CD14-positive monocyte (primary cell): ENCODE results near the gene TNFSF10. TPM values are rescaled to one million over a fixed set of nuclear protein-coding genes. Genes with fewer than 3 reads are reported as not detected.

Source experiments
- DNase-seq, 3 donors: peaks; one replicate each; pipeline ENCODE4 v3.0.0-alpha.2; 2011 to 2022
- H2AFZ ChIP-seq: 2 replicates; pipeline ENCODE4 v1.6.0; 2012; ENCODE audit warnings: mild to moderate bottlenecking, low read depth, low read length, inconsistent platforms; ENCODE audit not compliant: insufficient read depth, poor library complexity, severe bottlenecking
- H3K27ac ChIP-seq, 2 donors: 1 replicate in 1 of 2; 2 replicates in 1 of 2; pipeline ENCODE4 v1.5.1; 2012 to 2013; ENCODE audit warnings: low read length in 2 of 2, control low read depth in 1 of 2, inconsistent platforms in 1 of 2, low read depth in 1 of 2, mild to moderate bottlenecking in 1 of 2
- H3K27me3 ChIP-seq, 2 donors: one replicate each; pipeline versions ENCODE4 v1.6.0 to v1.6.1; 2011 to 2013; ENCODE audit warnings: low read length in 2 of 2; ENCODE audit not compliant: control insufficient read depth in 2 of 2, insufficient read depth in 2 of 2
- H3K36me3 ChIP-seq, 2 donors: replicated peaks in 1 of 2; 1 replicate in 1 of 2; 2 replicates in 1 of 2; pipeline versions ENCODE4 v1.5.1 to v1.6.1; 2012 to 2013; ENCODE audit warnings: low read length in 2 of 2, control low read depth in 1 of 2, inconsistent platforms in 1 of 2, mild to moderate bottlenecking in 1 of 2; ENCODE audit not compliant: insufficient read depth in 2 of 2, control insufficient read depth in 1 of 2
- H3K4me1 ChIP-seq, 2 donors: 1 replicate in 1 of 2; 2 replicates in 1 of 2; pipeline versions ENCODE4 v1.5.1 to v1.6.1; 2012 to 2013; ENCODE audit warnings: low read length in 2 of 2, control low read depth in 1 of 2, inconsistent platforms in 1 of 2, mild to moderate bottlenecking in 1 of 2, moderate library complexity in 1 of 2; ENCODE audit not compliant: insufficient read depth in 2 of 2, control insufficient read depth in 1 of 2
- H3K4me2 ChIP-seq: replicated peaks from 2 replicates; pipeline ENCODE3; 2012; ENCODE audit warnings: low read length, moderate library complexity, mild to moderate bottlenecking; ENCODE audit not compliant: poor library complexity, severe bottlenecking; ENCODE audit errors: extremely low read depth
- H3K4me3 ChIP-seq, 3 experiments: fragments of 200-600 bp in 1 of 3; sonication (generic) in 1 of 3; replicated peaks in 1 of 3; 1 replicate in 2 of 3; 2 replicates in 1 of 3; pipeline ENCODE4 v1.5.1; 2011 to 2013; ENCODE audit warnings: low read length in 3 of 3, mild to moderate bottlenecking in 3 of 3, control low read depth in 2 of 3, low read depth in 2 of 3, inconsistent platforms in 1 of 3, moderate library complexity in 1 of 3
- H3K79me2 ChIP-seq: 2 replicates; pipeline ENCODE4 v1.6.0; 2012; ENCODE audit warnings: mild to moderate bottlenecking, control low read depth, inconsistent platforms, low read length, moderate library complexity; ENCODE audit not compliant: insufficient read depth
- H3K9ac ChIP-seq: 2 replicates; pipeline ENCODE4 v1.6.0; 2017; ENCODE audit warnings: low read length, mild to moderate bottlenecking; ENCODE audit not compliant: insufficient read depth, poor library complexity, severe bottlenecking
- H3K9me3 ChIP-seq, 2 donors: replicated peaks in 1 of 2; 1 replicate in 1 of 2; 2 replicates in 1 of 2; pipeline versions ENCODE4 v1.5.1 to v1.6.1; 2012 to 2013; ENCODE audit warnings: low read length in 2 of 2, control low read depth in 1 of 2; ENCODE audit not compliant: control insufficient read depth in 1 of 2, insufficient read depth in 1 of 2
- H4K20me1 ChIP-seq: 2 replicates; pipeline ENCODE4 v1.6.0; 2012; ENCODE audit warnings: mild to moderate bottlenecking, low read length, control low read depth, moderate library complexity; ENCODE audit not compliant: insufficient read depth
- H3K27ac Mint-ChIP-seq, 7 donors: one replicate each; pipeline ENCODE4 v1.8.0; 2020; ENCODE audit warnings: mild to moderate bottlenecking in 7 of 7, mixed read lengths in 7 of 7, moderate library complexity in 6 of 7, inconsistent platforms in 2 of 7
- H3K27me3 Mint-ChIP-seq, 3 donors: one replicate each; pipeline ENCODE4 v1.8.0; 2021 to 2022; ENCODE audit warnings: low read depth in 3 of 3, mild to moderate bottlenecking in 3 of 3, mixed read lengths in 3 of 3, moderate library complexity in 3 of 3, inconsistent platforms in 1 of 3
- H3K36me3 Mint-ChIP-seq, 2 donors: one replicate each; pipeline ENCODE4 v1.8.0; 2020; ENCODE audit warnings: mixed read lengths in 2 of 2, inconsistent platforms in 1 of 2, mild to moderate bottlenecking in 1 of 2
- H3K4me1 Mint-ChIP-seq: one replicate; pipeline ENCODE4 v1.8.0; 2020; ENCODE audit warnings: mild to moderate bottlenecking, mixed read lengths
- H3K4me3 Mint-ChIP-seq, 2 donors: one replicate each; pipeline ENCODE4 v1.8.0; 2020; ENCODE audit warnings: mild to moderate bottlenecking in 2 of 2, mixed read lengths in 2 of 2, moderate library complexity in 1 of 2
- H3K9me3 Mint-ChIP-seq, 7 donors: one replicate each; pipeline ENCODE4 v1.8.0; 2020 to 2022; ENCODE audit warnings: mixed read lengths in 7 of 7, mild to moderate bottlenecking in 6 of 7, moderate library complexity in 6 of 7, inconsistent platforms in 2 of 7
- WGBS: methylation state at CpG from one replicate; pipeline ENCODE4 v1.1.5; 2013; ENCODE audit warnings: missing lambda C conversion rate; ENCODE audit not compliant: insufficient coverage; 5-methylcytosine and 5-hydroxymethylcytosine counted together
- intact Hi-C, 2 donors: fragments of 100-400 bp; cut with micrococcal nuclease; formaldehyde crosslinking; loops; one replicate each; pipeline versions ENCODE4 v1.15.0 to v1.15.1; 2023
- polyA plus RNA-seq, 3 donors: library from polyadenylated mRNA; depleted of rRNA in 1 of 3; unstranded in 2 of 3; stranded (reverse) in 1 of 3; fragments of 300-500 nt in 2 of 3; fragments of >200 nt in 1 of 3; fragmentation: Illumina TruSeq in 2 of 3; gene quantifications; 1 replicate in 2 of 3; 2 replicates in 1 of 3; pipeline ENCODE4 v1.2.3, GENCODE V29; 2012 to 2021
- TF ChIP-seq, protein P1 (sequence below): fragments of 200-600 bp; IDR thresholded peaks from one replicate; pipeline ENCODE4 v1.8.0; 2022; ENCODE audit warnings: antibody characterized with exemption, mild to moderate bottlenecking

Gene TNFSF10
- polyA plus RNA-seq, 3 donors: 146 to 293 (median 264) TPM

DNA sequence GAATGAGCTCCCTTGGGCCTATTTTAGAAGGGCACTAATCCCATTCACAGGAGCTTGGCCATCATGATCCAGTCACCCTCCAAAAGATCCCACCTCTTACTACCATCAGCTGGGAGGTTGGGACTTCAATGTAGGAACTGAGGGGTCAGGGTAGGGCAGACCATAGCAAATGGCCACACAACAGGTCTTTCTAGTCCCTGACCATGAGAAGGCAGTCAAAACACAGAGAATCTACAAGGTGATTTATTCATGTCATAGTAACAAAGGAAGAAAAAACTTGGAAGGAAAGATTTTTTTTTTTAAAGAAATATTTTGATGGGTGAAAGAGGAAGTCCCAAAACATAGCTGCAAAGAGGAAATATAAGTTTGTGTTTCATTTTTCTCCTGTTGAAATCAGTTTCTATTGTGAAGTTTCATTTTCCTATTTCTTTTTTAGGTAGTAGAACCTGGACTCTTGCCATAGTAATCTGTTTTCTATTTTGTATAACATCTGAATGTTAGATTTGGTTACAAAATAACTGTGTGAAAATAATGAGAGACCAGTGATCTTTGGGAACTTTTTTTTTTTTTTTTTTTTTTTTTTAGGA is 23.5 kb upstream of the TNFSF10 start:
- Histone ChIP-seq H3K9me3 (no peaks in the 10 kb centered on the region), H3K79me2 (no peaks in the 10 kb centered on the region), H3K4me1 (peaks cover 31 to 47% of the 10 kb centered on the region in 2 donors), H3K9ac (no peak overlapping the region), H2AFZ (peak overlapping the region; percentile 37), H4K20me1 (no peaks in the 10 kb centered on the region), H3K4me3 (peak overlapping the region in 1 of 3 experiments; percentile 27), H3K27me3 (no peaks in the 10 kb centered on the region), H3K36me3 (no peaks in the 10 kb centered on the region), H3K4me2 (peak overlapping the region; percentile 29), H3K27ac (peak overlapping the region; percentile 73 to 79)
- Mint-ChIP-seq H3K27ac (peak overlapping the region; percentile 80 to 94 (median 92)), H3K27me3 (peaks cover 0 to 1% (median 0%) of the 10 kb centered on the region in 3 donors), H3K9me3 (peaks cover 0 to 5% (median 2%) of the 10 kb centered on the region in 7 donors), H3K36me3 (no peaks in the 10 kb centered on the region), H3K4me1 (peaks cover 52% of the 10 kb centered on the region), H3K4me3 (peak overlapping the region in 1 of 2 donors; percentile 70)
- TF ChIP-seq, protein P1, sequence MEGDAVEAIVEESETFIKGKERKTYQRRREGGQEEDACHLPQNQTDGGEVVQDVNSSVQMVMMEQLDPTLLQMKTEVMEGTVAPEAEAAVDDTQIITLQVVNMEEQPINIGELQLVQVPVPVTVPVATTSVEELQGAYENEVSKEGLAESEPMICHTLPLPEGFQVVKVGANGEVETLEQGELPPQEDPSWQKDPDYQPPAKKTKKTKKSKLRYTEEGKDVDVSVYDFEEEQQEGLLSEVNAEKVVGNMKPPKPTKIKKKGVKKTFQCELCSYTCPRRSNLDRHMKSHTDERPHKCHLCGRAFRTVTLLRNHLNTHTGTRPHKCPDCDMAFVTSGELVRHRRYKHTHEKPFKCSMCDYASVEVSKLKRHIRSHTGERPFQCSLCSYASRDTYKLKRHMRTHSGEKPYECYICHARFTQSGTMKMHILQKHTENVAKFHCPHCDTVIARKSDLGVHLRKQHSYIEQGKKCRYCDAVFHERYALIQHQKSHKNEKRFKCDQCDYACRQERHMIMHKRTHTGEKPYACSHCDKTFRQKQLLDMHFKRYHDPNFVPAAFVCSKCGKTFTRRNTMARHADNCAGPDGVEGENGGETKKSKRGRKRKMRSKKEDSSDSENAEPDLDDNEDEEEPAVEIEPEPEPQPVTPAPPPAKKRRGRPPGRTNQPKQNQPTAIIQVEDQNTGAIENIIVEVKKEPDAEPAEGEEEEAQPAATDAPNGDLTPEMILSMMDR: no peak
- intact Hi-C loops: loop anchor here in 1 of 2 donors (10.0 kb wide), 1 partner anchor 48 kb away; no protein-coding TSS in a partner anchor
- DNase-seq: peak in 2 of 3 donors; percentile 44 to 73

DNA sequence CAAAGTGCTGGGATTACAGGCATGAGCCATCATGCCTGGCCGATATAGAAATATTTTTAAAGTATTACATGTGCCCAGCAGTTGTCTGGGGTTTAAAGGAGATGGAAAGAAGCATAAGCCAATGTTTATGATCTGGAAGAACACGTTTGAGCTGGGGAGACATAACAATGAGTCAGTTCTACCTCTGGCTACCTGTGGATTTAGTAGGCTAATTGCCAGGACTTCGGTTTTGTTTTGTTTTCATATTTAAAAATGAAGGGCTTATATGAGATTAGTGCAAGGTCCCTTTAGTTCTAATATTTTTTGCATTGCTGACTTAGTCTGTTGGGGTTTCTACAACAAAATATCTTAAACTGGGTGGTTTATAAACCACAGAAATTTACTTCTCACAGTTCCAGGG is 22.9 kb upstream of the TNFSF10 start:
- Histone ChIP-seq H3K9ac (no peak overlapping the region), H3K36me3 (no peaks in the 10 kb centered on the region), H3K9me3 (no peaks in the 10 kb centered on the region), H3K4me2 (peak overlapping the region; percentile 29), H3K4me1 (peaks cover 31 to 47% of the 10 kb centered on the region in 2 donors), H2AFZ (peak overlapping the region; percentile 37), H3K79me2 (no peaks in the 10 kb centered on the region), H3K4me3 (no peak overlapping the region), H3K27me3 (no peaks in the 10 kb centered on the region), H4K20me1 (no peaks in the 10 kb centered on the region), H3K27ac (peak overlapping the region; percentile 12 to 79)
- no peak for DNase-seq
- Mint-ChIP-seq H3K27ac (peak overlapping the region; percentile 80 to 92 (median 89)), H3K4me1 (peaks cover 47% of the 10 kb centered on the region), H3K9me3 (peaks cover 0 to 5% (median 2%) of the 10 kb centered on the region in 7 donors), H3K36me3 (no peaks in the 10 kb centered on the region), H3K27me3 (peaks cover 0 to 1% (median 0%) of the 10 kb centered on the region in 3 donors), H3K4me3 (peak overlapping the region in 1 of 2 donors; percentile 70)
- WGBS: 79% methylated on average over 2 of the region's 3 CpGs
- TF ChIP-seq, protein P1: no peak
- intact Hi-C loops: loop anchor here in 1 of 2 donors (10.0 kb wide), 1 partner anchor 49 kb away; no protein-coding TSS in a partner anchor
